Testis (tissue), 2 donors: ENCODE measurements around the gene FCRL3.

Experiments used
- CTCF ChIP-seq, 3 experiments: fragments of 450-650 bp in 2 of 3; fragments of 200-600 bp in 1 of 3; sonication (generic) in 1 of 3; IDR thresholded peaks; one replicate each; pipeline ENCODE4 v1.5.1; 2016 to 2019; ENCODE audit warnings: antibody characterized with exemption in 3 of 3, mild to moderate bottlenecking in 2 of 3, moderate library complexity in 1 of 3
- POLR2A ChIP-seq: fragments of 450-650 bp; IDR thresholded peaks from one replicate; pipeline ENCODE4 v1.6.1; 2017; ENCODE audit warnings: antibody characterized with exemption, mild to moderate bottlenecking, moderate library complexity

GRCh38 chr1:157673008-157673407 is 27.6 kb downstream of the FCRL3 start:
- no peak for TF ChIP-seq CTCF (IDR thresholded peaks at IDR 0.05)
- TF ChIP-seq POLR2A, result no peak
